HG02943 (cell line): ENCODE data around the gene SPRED3.

Source experiments
- ATAC-seq: cut with Tn5 transposase; IDR thresholded peaks from one replicate; pipeline ENCODE4 v1.9.1; 2021; ENCODE audit warnings: mild to moderate bottlenecking, low read depth, moderate library complexity; ENCODE audit not compliant: unreplicated experiment

The SPRED3 gene

GRCh38 chr19:38370299-38370698 lies 18.2 kb upstream of the SPRED3 start:
- no peak for ATAC-seq

DNA sequence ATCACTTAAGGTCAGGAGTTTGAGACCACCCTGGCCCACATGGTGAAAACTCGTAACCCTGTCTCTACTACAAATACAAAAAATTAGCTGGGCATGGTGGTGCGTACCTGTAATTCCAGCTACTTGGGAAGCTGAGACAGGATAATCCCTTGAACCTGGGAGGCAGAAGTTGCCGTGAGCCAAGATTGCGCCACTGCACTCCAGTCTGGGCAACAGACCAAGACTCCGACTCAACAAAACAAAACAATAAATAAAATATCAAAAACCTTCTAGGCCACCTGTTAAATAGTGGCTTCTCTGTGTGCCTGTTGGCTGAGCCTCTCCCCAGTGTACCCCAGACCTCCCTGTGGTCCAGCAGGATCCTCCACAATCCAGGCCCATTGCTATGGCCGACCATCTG lies 17.4 kb upstream of the SPRED3 start:
- ATAC-seq = no peak

DNA sequence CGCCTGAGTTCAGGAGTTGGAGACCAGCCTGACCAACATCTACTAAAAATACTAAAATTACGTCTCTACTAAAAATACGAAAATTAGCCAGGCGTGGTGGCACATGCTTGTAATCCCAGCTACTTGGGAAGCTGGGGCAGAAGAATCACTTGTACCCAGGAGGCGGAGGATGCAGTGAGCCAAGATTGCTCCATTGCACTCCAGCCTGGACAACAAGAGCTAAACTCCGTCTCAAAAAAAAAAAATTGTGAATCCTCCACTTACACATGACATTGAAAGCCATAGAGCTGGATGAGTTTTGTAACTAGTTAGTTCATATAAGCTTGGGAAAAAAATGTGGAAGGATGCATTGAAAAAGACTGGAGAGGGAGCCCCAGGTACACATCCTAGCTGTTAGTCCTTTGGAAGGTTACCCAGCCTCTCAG lies 14.6 kb upstream of the SPRED3 start:
- ATAC-seq = no peak

DNA sequence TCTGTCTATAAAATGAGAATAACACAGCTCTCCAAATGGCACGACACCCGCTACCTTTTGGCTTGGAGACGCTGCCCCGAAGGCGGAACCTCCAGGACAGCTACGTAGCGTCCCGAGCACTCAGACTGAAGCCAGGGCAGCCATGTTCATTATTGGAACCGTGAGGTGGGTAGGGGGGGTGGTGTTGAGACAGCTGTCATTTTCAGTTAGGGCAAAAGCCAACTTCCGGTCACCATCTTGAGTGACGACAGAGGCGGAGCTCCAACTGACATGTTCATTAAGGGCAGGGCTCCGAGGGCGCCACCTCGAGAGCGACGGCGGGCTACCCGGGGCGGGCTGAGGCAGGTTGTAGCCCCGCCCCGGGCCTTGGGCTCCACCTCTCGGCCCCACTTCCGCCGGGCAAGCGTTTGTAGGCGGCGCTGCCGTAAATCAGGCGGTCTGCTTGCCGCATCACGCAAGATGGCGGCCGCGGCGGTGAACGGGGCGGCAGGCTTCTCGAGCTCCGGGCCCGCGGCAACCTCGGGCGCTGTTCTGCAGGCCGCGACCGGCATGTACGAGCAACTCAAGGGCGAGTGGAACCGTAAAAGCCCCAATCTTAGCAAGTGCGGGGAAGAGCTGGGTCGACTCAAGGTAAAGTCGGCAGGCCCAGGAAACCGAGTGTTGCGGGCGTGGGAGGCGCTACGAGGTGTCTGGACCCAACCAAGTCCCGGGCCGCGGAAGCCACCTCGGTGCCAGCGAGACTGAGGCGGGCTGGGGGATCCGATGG lies 14.0 kb upstream of the SPRED3 start, which contains the start of gene PSMD8:
TSS of gene PSMD8 (plus strand) at position 240 of the 766 bp plus-strand sequence. CDS start at position 271, 31 bp downstream.
- ATAC-seq = peak; percentile 93

- no peak for ATAC-seq
Measured at GRCh38 chr19:38375098-38375493, 13.4 kb upstream of the SPRED3 start.

GRCh38 chr19:38375748-38376147 lies 12.7 kb upstream of the SPRED3 start:
- no peak for ATAC-seq

- no peak for ATAC-seq
Measured at GRCh38 chr19:38376576-38376975, 11.9 kb upstream of the SPRED3 start.

GRCh38 chr19:38377052-38377451 lies 11.4 kb upstream of the SPRED3 start:
- no peak for ATAC-seq

DNA sequence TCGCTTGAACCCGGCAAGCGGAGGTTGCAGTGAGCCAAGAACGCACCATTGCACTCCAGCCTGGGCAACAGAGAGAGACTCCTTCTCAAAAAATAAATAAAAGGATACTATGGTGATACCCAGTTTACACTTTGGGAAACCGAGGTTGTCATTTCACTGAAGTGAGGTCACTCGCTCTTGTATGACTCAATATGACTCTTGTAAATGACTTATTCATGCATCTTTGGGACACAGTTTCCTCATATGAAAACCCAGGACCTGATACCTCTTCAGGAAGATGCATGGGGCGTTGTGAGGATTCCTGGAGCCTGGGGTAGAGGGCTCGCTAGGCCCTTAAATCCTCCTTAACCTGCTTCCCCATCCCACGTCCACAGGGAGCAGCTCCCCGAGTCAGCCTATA lies 9.6 kb upstream of the SPRED3 start:
- no peak for ATAC-seq

DNA sequence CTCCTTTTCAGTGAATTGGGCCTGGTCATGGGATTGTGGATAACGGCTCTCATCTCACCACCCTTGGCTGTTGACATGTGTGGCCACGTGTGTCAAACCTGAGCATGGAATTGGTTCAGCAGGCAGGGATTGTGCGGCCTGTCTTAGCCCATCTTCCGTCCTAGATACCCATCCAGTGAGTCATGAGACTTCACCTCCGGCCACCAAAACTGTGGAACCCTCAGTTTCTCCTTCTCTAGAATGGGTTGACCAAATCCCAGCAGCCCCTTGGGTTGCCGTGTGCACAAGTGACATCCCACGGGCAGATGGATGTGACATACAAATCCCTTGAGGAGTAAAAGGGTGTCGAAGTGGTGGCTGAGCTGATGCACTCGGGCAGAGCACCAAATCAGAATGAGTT lies 7.4 kb upstream of the SPRED3 start:
- no peak for ATAC-seq

DNA sequence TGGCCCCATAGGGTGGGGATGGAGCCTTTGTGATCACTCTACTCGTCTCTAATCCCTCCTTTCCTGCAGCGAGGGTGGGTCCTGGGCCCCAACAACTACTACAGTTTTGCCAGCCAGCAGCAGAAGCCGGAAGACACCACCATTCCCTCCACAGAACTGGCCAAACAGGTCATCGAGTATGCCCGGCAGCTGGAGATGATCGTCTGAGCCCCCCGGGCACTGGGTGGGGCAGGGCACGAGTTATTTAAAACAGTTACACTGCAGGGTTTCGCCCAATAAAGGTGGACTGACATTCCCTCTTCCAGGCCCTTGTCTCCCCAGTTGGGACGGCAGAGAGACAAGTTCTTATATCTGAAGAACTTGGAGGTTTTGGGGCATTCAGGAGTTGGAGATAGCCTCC lies 5.3 kb upstream of the SPRED3 start:
- no peak for ATAC-seq

GRCh38 chr19:38383743-38384142 lies 4.8 kb upstream of the SPRED3 start:
- no peak for ATAC-seq

DNA sequence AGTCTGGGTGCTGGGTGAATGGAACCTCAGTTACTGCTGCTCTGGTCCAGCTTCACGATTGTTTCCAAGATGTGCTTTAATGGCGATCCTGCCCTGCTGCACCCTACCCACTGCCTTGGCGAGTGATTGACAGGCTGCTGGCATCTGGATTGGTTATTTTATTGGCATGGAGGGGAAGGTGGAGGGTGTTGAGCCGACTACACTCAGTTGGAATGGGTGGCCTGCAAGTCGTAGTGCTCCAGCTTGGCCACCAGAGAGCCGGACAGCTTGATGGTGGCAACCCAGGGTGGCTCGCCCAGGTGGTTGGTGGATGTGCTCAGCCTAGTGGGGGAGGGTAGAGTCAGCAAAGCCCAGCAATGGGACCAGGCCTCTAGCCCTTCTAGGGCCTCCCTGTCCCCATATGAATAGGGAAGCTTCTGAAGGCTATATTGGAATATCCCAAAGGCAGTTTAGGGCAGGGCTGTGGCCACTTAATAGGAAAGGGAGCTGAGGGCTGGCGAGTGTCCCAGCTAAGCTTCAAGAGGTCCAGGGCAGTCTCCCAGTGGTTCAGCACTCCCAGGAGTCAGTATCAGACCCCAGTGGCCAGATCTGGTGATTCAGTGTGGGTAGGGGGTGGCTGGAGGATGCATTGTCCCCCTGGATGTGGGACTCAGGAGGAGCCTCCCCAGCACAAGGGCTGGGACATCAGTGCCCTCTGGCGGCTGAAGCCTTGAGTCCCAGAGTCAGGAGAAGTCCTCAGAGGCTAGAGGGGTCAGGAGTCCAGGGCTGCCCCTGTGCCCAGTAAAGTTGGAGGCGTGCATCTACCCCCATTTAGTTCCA lies 4.1 kb upstream of the SPRED3 start:
- no peak for ATAC-seq

- no peak for ATAC-seq
Measured at GRCh38 chr19:38385057-38385803, 3.3 kb upstream of the SPRED3 start.

GRCh38 chr19:38385804-38386257 lies 2.7 kb upstream of the SPRED3 start:
- no peak for ATAC-seq

DNA sequence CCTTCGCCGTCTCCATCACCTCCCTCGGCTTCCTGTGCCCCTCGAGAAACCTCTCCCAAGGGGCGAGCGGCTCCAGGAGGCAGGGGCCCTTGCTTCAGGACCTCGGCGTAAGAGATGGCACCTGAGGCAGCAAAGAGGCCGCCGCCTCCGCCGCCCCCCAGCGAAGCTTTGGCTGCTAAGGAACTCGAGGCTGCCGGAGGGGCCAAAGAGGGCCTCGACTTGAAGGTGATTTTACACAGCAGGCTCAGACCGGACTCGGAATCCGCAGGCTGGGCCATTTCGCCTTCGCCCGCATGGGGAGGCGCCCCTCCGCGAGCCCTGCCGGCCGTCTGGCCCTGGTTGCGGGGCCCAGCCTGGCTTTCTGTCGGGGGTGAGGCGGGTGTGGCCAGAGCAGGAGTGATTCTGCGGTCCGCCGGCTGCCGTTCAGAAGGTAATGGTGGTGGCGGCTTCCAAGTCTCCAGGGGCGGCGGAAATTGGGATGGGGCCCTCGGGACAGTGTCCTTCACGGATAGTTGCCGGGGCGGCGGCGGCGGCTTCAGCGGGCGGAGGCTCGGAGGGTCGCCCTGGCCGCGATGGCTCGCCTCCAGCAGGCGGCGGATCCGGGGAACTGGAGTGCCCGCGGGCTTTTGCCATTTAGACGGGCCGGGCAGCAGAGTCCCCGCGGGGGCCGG lies 2.1 kb upstream of the SPRED3 start:
- ATAC-seq = no peak

- no peak for ATAC-seq
Measured at GRCh38 chr19:38386971-38387549, 1.4 kb upstream of the SPRED3 start.

DNA sequence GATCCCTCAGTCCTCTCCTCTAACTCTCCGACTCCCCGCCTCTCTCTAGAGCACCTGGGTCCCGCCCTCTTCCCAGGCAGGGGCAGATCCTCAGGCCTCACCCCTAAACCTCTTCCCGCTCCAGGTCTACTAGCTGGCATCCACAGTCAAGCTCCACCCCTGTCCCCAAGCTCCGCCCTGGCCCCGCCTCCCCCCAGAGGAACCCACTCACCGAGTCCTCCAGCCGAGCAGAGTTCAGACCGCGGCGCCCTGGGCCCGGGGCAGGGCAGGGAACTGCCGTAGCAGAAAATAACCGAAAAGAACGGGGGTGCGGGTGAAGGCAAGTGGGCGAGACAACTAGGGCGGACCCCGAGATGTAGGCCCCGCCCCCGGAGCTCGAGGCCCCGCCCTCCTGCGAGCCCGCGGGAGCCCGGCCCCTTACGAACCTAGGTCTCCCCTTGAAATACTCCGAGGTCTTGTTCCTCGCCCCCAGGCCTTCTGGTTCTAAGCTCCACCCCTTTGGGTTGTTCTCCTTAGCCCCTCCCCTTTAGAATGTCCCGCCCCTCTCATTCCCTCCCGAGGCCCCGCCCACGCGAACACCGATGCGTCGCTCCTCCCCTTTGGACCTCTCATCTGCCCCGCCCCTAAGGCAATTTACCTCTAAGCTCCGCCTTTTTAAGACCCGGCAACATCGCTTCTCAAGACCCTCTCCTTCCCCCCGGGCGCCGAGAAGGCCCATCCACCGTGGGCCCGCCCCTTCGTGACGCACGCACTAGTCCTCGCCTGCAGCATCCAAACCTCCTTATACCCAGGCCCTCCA lies 748 bp upstream of the SPRED3 start, which contains the start of gene GGN:
TSS of gene GGN (minus strand) at position 485 of the 799 bp plus-strand sequence. CDS start 773 bp downstream, outside the sequence.
- no peak for ATAC-seq
